HepG2 (cell line): ENCODE results near the gene SLC2A4. TPM values are rescaled to one million over a fixed set of nuclear protein-coding genes. Genes with fewer than 3 reads are reported as not detected.

Source experiments
- CEBPB ChIP-seq: IDR thresholded peaks from 2 replicates; pipeline ENCODE4 v1.6.1; 2011; ENCODE audit warnings: low read depth, low read length, improper control_type of control experiment, borderline replicate concordance
- CEBPG ChIP-seq: IDR thresholded peaks from 2 replicates; pipeline ENCODE4 v1.6.1; 2016
- EED ChIP-seq: sonication (generic); formaldehyde crosslinking; IDR thresholded peaks from 2 replicates; pipeline ENCODE4 v1.5.0; 2020; ENCODE audit warnings: mild to moderate bottlenecking, missing genetic modification reagents
- FIP1L1 ChIP-seq: fragments of 200-400 bp; formaldehyde crosslinking; IDR thresholded peaks from 2 replicates; pipeline ENCODE4 v1.6.1; 2018; ENCODE audit warnings: low read depth, mild to moderate bottlenecking, low read length, moderate library complexity, borderline replicate concordance; ENCODE audit not compliant: insufficient read depth
- FOXA3 ChIP-seq: IDR thresholded peaks from 2 replicates; pipeline ENCODE4 v1.6.1; 2016; ENCODE audit warnings: missing genetic modification reagents, missing compliant biosample characterization
- FOXP1 ChIP-seq, 2 experiments: fragments of 450-650 bp in 1 of 2; IDR thresholded peaks; 2 replicates each; pipeline ENCODE4 v1.6.1; 2017 to 2018; ENCODE audit warnings: antibody characterized with exemption in 1 of 2
- GATAD1 ChIP-seq: IDR thresholded peaks from 2 replicates; pipeline ENCODE4 v1.6.1; 2016; ENCODE audit warnings: missing genetic modification reagents, missing compliant biosample characterization
- LBX2 ChIP-seq: sonication (generic); formaldehyde crosslinking; IDR thresholded peaks from 2 replicates; pipeline ENCODE4 v1.5.0; 2020; ENCODE audit warnings: missing genetic modification reagents, mild to moderate bottlenecking, borderline replicate concordance
- MIER3 ChIP-seq: IDR thresholded peaks from 2 replicates; pipeline ENCODE4 v1.6.1; 2016; ENCODE audit warnings: missing compliant biosample characterization, borderline replicate concordance
- NAIF1 ChIP-seq: sonication (generic); formaldehyde crosslinking; IDR thresholded peaks from 2 replicates; pipeline ENCODE4 v1.5.0; 2020; ENCODE audit warnings: mild to moderate bottlenecking, missing genetic modification reagents, borderline replicate concordance
- NCOA5 ChIP-seq: sonication (generic); formaldehyde crosslinking; IDR thresholded peaks from 2 replicates; pipeline ENCODE4 v1.4.0; 2020; ENCODE audit warnings: missing genetic modification reagents
- NFATC3 ChIP-seq: sonication (generic); formaldehyde crosslinking; IDR thresholded peaks from 2 replicates; pipeline ENCODE4 v1.5.1; 2020; ENCODE audit warnings: mild to moderate bottlenecking, missing genetic modification reagents
- PTBP1 ChIP-seq: fragments of 200-400 bp; formaldehyde crosslinking; IDR thresholded peaks from 2 replicates; pipeline ENCODE4 v1.6.1; 2018; ENCODE audit warnings: low read length, low read depth; ENCODE audit not compliant: poor library complexity, severe bottlenecking
- SIN3A ChIP-seq: IDR thresholded peaks from 2 replicates; pipeline ENCODE4 v1.6.1; 2011; ENCODE audit warnings: low read depth, mild to moderate bottlenecking, control low read depth, low read length, borderline replicate concordance
- THYN1 ChIP-seq: sonication (generic); formaldehyde crosslinking; IDR thresholded peaks from 2 replicates; pipeline ENCODE4 v1.8.1; 2023; ENCODE audit warnings: low read depth, mild to moderate bottlenecking, moderate library complexity, missing genetic modification reagents, borderline replicate concordance
- TOPORS ChIP-seq: sonication (generic); formaldehyde crosslinking; IDR thresholded peaks from 2 replicates; pipeline ENCODE4 v1.8.0; 2023; ENCODE audit warnings: mild to moderate bottlenecking, missing genetic modification reagents
- TSC22D2 ChIP-seq: sonication (generic); formaldehyde crosslinking; IDR thresholded peaks from 2 replicates; pipeline ENCODE4 v1.5.1; 2020; ENCODE audit warnings: missing genetic modification reagents, mild to moderate bottlenecking, borderline replicate concordance
- ZC3H13 ChIP-seq: sonication (generic); formaldehyde crosslinking; IDR thresholded peaks from 2 replicates; pipeline ENCODE4 v1.8.1; 2023; ENCODE audit warnings: mild to moderate bottlenecking, missing genetic modification reagents, moderate library complexity
- ZMYM2 ChIP-seq: sonication (generic); formaldehyde crosslinking; IDR thresholded peaks from 2 replicates; pipeline ENCODE4 v1.8.0; 2022; ENCODE audit warnings: mild to moderate bottlenecking, missing genetic modification reagents
- ZNF12 ChIP-seq: sonication (generic); formaldehyde crosslinking; IDR thresholded peaks from 2 replicates; pipeline ENCODE4 v1.5.0; 2020; ENCODE audit warnings: missing genetic modification reagents
- ZNF205 ChIP-seq: IDR thresholded peaks from 2 replicates; pipeline ENCODE4 v1.6.1; 2018; ENCODE audit warnings: missing biosample characterization, missing genetic modification reagents
- ZNF251 ChIP-seq: sonication (generic); formaldehyde crosslinking; IDR thresholded peaks from 2 replicates; pipeline ENCODE4 v1.9.0; 2021; ENCODE audit warnings: mild to moderate bottlenecking, missing genetic modification reagents
- ZNF253 ChIP-seq: sonication (generic); formaldehyde crosslinking; IDR thresholded peaks from 2 replicates; pipeline ENCODE4 v1.8.0; 2022; ENCODE audit warnings: mild to moderate bottlenecking, missing genetic modification reagents, borderline replicate concordance
- ZNF3 ChIP-seq: IDR thresholded peaks from 2 replicates; pipeline ENCODE4 v1.7.0; 2017; ENCODE audit warnings: inconsistent platforms
- ZNF317 ChIP-seq: sonication (generic); formaldehyde crosslinking; IDR thresholded peaks from 2 replicates; pipeline ENCODE4 v1.5.0; 2020; ENCODE audit warnings: mild to moderate bottlenecking, missing genetic modification reagents
- ZNF549 ChIP-seq: sonication (generic); formaldehyde crosslinking; IDR thresholded peaks from 2 replicates; pipeline ENCODE4 v1.5.0; 2020; ENCODE audit warnings: missing genetic modification reagents
- ZNF564 ChIP-seq: sonication (generic); formaldehyde crosslinking; IDR thresholded peaks from 2 replicates; pipeline ENCODE4 v1.8.1; 2023; ENCODE audit warnings: mild to moderate bottlenecking, missing genetic modification reagents
- ZNF788 ChIP-seq: sonication (generic); formaldehyde crosslinking; IDR thresholded peaks from 2 replicates; pipeline ENCODE4 v1.5.0; 2020; ENCODE audit warnings: mild to moderate bottlenecking, missing genetic modification reagents, borderline replicate concordance
- polyA plus RNA-seq, 8 experiments: library from polyadenylated mRNA; depleted of rRNA in 3 of 8; stranded (reverse) in 7 of 8; unstranded in 1 of 8; fragments of >200 nt; fragmentation: Illumina TruSeq in 4 of 8; extraction: Trizol in 4 of 8; gene quantifications; 2 replicates each; pipeline versions ENCODE4 v1.2.1 to v1.2.3, GENCODE V29; 2011 to 2016; ENCODE audit warnings: low read depth in 4 of 8, missing spikeins in 1 of 8, mixed read lengths in 1 of 8; ENCODE audit not compliant: insufficient read depth in 1 of 8
- total RNA-seq, 5 experiments: library from RNA; depleted of rRNA; stranded (reverse); fragments of >200 nt; fragmentation: Illumina TruSeq; extraction: Trizol; gene quantifications; 2 replicates each; pipeline ENCODE4 v1.2.3, GENCODE V29; 2016; ENCODE audit warnings: low read depth in 1 of 5
- TF ChIP-seq, protein P1 (sequence below): sonication (generic); formaldehyde crosslinking; IDR thresholded peaks from 2 replicates; pipeline ENCODE4 v1.4.0; 2020; ENCODE audit warnings: mild to moderate bottlenecking, missing genetic modification reagents
- TF ChIP-seq, protein P2 (sequence below): sonication (generic); formaldehyde crosslinking; IDR thresholded peaks from 2 replicates; pipeline ENCODE4 v1.4.0; 2020; ENCODE audit warnings: missing genetic modification reagents, borderline replicate concordance

SLC2A4 gene
- total and polyA plus RNA-seq, 2 of the 13 experiments (the other 11 are each of a cell fraction or from before 2014, with no cell fraction given) = 4.9 to 5.8 TPM

DNA sequence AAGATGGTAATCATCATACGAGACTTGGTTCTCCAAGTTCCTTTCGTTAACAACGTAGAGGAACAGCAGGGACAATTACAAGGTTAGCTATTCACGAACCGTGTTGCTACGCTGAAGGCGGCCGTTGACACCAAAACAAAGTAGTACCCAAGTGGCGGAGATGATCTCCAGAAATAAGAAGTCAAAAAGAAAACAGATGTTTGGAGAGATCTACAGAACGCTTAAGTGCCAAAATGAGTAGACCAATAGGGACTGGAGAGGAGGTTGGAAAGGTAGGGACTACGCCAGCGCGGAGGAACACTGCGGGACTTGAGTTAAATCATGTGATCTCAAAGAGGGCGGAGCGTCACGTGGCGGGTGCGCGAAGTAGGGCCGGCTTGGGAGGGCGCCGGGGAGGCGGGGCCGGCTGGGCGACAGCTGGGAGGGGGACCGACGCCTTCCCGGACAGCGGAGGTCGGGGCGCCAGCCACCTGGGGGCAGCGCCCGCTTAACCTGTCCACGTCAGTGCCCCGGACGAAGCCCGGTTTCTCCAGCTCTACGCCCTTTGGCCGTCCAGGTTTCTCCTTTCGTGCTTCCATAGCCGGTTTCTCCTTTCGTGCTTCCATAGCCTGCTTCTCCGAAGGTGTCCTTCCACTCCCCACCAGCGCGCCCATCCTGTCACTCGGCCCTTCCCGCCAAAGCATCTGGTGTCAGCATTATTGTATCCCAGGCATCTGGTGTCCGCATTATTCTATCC is 38.6 kb upstream of the SLC2A4 start (continued):
- TF ChIP-seq NAIF1 (CRISPR knock-in tag) (peak; percentile 100), ZNF205 (0 out of 2 replicates have a peak, but pooled peaks have one; percentile 63), ZNF253 (CRISPR knock-in tag) (no peak), MIER3 (peak; percentile 63; the same call in 1 of the 2 replicates), FOXP1 (IDR thresholded peaks at IDR 0.05) (no peak; the same call in 1 of the 2 replicates), FOXP1 (CRISPR knock-in tag; IDR thresholded peaks at IDR 0.05) (peak; percentile 70; the same call in 1 of the 2 replicates), ZC3H13 (CRISPR knock-in tag) (peak; percentile 96), TSC22D2 (CRISPR knock-in tag) (peak; percentile 65), EED (no peak), ZNF317 (CRISPR knock-in tag) (no peak), TOPORS (no peak), CEBPB (no peak), GATAD1 (CRISPR knock-in tag) (peak; percentile 91), THYN1 (CRISPR knock-in tag) (no peak), ZNF549 (no peak), LBX2 (CRISPR knock-in tag) (no peak; the same call in 1 of the 2 replicates), FOXA3 (CRISPR knock-in tag) (peak; percentile 75), ZNF3 (CRISPR knock-in tag) (no peak), CEBPG (CRISPR knock-in tag) (no peak), NFATC3 (CRISPR knock-in tag) (no peak), PTBP1 (no peak), ZNF788 (CRISPR knock-in tag) (peak; percentile 66; the same call in 1 of the 2 replicates), ZNF12 (CRISPR knock-in tag) (no peak), ZMYM2 (CRISPR knock-in tag) (no peak), ZNF251 (CRISPR knock-in tag) (no peak), FIP1L1 (no peak), SIN3A (peak; percentile 94), ZNF564 (CRISPR knock-in tag) (no peak), NCOA5 (CRISPR knock-in tag) (no peak)
- TF ChIP-seq, protein P1, sequence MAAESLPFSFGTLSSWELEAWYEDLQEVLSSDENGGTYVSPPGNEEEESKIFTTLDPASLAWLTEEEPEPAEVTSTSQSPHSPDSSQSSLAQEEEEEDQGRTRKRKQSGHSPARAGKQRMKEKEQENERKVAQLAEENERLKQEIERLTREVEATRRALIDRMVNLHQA = no peak
- TF ChIP-seq, protein P2, sequence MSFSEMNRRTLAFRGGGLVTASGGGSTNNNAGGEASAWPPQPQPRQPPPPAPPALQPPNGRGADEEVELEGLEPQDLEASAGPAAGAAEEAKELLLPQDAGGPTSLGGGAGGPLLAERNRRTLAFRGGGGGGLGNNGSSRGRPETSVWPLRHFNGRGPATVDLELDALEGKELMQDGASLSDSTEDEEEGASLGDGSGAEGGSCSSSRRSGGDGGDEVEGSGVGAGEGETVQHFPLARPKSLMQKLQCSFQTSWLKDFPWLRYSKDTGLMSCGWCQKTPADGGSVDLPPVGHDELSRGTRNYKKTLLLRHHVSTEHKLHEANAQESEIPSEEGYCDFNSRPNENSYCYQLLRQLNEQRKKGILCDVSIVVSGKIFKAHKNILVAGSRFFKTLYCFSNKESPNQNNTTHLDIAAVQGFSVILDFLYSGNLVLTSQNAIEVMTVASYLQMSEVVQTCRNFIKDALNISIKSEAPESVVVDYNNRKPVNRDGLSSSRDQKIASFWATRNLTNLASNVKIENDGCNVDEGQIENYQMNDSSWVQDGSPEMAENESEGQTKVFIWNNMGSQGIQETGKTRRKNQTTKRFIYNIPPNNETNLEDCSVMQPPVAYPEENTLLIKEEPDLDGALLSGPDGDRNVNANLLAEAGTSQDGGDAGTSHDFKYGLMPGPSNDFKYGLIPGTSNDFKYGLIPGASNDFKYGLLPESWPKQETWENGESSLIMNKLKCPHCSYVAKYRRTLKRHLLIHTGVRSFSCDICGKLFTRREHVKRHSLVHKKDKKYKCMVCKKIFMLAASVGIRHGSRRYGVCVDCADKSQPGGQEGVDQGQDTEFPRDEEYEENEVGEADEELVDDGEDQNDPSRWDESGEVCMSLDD (CRISPR knock-in tag) = peak; percentile 53; the same call in 1 of the 2 replicates
